GM19452 (cell line): ENCODE measurements around the gene MTMR10.

ENCODE experiments used
- ATAC-seq: cut with Tn5 transposase; IDR thresholded peaks from one replicate; pipeline ENCODE4 v1.9.1; 2021; ENCODE audit not compliant: unreplicated experiment

MTMR10 gene, protein sequence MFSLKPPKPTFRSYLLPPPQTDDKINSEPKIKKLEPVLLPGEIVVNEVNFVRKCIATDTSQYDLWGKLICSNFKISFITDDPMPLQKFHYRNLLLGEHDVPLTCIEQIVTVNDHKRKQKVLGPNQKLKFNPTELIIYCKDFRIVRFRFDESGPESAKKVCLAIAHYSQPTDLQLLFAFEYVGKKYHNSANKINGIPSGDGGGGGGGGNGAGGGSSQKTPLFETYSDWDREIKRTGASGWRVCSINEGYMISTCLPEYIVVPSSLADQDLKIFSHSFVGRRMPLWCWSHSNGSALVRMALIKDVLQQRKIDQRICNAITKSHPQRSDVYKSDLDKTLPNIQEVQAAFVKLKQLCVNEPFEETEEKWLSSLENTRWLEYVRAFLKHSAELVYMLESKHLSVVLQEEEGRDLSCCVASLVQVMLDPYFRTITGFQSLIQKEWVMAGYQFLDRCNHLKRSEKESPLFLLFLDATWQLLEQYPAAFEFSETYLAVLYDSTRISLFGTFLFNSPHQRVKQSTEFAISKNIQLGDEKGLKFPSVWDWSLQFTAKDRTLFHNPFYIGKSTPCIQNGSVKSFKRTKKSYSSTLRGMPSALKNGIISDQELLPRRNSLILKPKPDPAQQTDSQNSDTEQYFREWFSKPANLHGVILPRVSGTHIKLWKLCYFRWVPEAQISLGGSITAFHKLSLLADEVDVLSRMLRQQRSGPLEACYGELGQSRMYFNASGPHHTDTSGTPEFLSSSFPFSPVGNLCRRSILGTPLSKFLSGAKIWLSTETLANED

GRCh38 chr15:30991255-30992235 lies at the start of gene MTMR10:
MTMR10 (minus strand) TSS chr15:30991628; CDS start chr15:30991506, 122 bp downstream.
- peak; percentile 88 for ATAC-seq

DNA sequence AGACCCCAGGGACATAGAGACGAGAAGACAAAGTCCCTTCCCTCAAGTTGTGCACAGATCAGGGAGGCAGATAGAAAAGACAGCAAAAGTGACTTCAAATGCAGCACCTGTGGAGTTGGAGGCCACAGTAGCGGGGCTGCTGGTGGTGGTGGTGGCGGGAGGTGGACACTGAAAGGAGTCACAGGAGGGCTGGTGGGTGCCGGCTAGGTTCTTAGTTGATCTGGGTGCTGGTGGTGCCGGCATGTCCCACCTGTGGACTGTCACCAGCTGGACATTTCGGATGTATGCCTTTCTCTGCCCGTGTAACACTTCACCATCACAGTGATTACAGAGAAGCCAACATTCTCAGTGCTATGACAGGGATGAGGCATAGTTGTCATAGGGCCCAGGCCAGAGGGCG lies 49.2 kb upstream of the MTMR10 start:
- no peak for ATAC-seq

- no peak for ATAC-seq
These were observed 48.5 kb upstream of the MTMR10 start for GRCh38 chr15:31039961-31040360.

DNA sequence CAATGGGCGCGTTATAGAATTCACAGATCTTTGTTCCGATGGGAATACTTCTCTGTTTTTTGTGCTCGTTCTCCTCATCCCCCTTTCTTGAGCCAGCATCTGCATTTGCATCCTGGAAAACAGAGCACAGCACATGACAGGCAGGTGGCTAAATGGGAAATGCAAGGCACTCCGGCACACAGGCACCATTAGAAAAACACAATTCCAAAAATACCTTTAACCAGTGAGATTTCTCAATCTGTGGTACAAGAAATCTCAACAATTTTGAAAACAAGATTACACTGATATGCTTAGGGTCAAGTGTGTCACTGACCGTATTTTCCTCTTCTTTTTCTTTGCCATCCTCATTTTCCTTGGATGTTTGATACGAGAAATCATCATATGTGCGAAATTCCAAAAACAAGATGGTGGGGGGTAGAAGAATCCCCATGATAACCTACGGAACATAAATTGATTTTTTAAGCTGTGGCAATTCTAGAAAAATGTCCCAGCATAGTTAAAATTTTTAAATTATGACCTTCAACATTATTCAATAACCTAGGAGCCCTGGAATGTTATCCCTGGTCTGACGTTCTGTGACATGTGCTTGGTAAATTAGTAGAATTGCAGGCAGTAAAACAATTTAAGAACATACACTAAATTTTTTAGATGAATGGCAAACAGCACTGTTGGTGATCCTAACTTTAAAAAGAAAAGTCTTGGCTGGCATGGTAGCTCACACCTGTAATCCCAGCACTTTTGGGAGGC lies 46.5 kb upstream of the MTMR10 start:
- ATAC-seq, result no peak

DNA sequence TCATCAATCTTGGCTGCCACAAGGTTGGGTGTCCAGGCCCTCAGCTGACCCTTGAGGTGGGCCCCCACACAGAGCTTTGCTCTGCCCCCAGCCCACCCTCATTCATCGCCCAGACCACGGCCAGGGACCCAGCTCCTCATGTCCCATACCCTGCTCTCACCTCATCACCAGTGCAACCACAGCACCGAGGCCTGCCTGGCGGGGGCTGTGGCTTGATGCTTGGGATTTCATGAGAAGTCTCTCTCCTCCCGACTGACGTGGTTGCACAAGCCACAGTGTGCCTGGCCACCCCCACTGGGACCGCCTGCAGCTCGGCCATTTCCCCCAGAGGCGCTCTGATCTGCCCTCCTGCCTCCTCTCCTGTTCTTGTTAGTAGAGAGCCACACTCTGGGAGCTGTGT lies 45.4 kb upstream of the MTMR10 start:
- no peak for ATAC-seq

DNA sequence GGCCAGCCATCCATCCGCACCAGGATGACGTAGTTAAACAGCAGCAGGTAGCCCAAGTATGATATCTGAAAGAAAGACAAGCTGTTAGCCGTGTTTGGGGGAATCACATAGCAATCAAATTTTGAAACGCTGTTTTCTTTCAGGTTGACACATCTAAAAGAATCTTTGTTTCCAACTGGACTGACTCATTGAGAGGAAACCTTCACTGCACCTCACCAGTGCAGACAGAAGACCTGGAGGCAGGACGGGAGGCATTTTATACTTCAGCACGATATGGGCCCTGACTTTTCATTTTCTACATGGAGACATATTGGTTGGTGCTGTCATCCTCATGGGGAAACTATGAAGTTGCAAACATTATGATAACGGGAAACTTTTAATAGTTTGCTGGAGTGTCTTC lies 44.2 kb upstream of the MTMR10 start:
- no peak for ATAC-seq

DNA sequence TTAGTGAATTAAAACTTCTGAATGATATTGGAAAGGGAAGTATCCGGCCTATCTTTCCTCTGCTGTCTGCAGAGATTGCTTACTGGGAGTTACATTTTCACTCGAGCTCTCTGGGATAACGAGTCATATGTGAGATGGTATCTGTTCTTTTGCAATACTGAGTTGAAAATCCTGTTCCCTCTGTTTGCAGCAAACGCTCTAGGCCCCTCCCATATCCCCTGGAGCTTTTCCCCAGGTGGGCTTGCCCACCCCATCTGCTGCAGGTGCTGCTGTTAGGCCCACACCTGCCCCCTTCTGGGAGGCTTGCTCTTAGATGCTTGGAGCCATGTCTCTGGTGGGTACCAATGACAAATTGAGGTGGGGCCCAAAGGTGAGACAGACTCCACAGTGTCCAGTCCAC lies 42.7 kb upstream of the MTMR10 start:
- no peak for ATAC-seq

GRCh38 chr15:31032961-31033371 lies 41.5 kb upstream of the MTMR10 start:
- no peak for ATAC-seq

DNA sequence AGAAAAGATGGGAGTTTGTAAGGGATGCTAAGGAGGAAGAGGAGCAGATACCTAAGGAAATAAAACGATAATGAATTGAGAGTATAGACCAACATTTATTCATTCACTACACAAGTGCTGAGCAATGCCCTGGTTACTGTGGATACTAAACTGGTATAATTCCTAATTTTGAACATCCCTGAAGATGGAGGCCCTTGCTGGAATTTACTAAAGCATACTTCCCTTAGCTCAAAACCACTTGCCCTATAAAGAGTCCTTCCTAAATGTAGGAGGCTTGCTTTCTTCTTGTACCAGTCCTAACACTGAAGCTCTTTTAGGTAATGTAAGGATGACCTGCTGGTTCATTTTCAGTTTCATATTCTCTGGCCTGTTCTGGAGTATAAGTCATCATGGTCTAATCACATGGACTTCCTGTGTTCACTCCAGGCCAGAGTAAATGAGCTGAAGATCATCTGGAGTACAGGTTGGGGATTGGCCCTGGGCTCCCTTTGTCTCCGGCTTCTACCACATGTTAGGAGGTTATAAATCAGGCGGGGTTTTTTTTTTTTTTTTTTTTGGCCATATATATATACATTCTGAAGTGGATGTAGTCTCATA lies 40.1 kb upstream of the MTMR10 start:
- peak; percentile 92 for ATAC-seq

- ATAC-seq, result no peak
These were observed 36.6 kb upstream of the MTMR10 start for GRCh38 chr15:31027910-31028578.

DNA sequence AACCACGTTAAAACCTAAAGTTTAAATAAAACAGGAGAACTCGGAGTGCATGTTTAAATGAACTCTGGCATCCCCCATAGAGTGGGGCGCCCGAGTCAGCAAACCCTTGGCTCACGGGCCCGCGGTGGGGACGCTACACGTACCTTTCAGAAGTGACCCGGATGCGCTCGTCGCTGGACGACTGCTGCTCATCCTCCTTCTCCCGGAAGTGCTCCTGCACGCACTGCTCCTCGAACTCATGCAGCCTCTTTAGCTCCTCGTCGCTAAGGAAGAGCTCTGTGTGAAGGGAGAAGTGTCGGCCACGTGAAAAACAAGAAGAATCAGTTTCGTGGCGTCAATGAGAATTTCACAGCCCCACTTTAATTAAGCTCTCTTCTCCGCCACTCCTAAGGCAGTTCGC lies 34.6 kb upstream of the MTMR10 start:
- no peak for ATAC-seq

- no peak for ATAC-seq
These were observed 33.6 kb upstream of the MTMR10 start for GRCh38 chr15:31024979-31025378.

DNA sequence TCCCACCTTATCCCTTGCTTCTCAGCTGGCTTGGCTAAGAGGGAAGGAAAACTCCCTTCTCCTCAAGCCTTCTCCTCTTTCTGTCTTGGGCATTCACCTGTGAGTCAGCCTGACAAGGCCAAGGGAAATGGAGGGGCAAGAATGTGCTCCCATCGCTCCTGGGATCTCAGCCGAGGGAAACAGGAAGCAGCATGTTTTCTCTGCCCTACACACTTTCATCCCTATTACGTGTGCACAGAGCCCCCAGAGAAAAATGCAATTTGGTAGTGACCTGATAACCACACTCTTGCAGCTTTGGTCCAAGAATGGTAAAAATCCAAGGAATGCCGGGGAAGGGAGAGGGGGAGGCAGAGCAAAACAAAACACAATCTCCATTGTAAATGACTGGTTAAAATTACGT lies 32.9 kb upstream of the MTMR10 start:
- no peak for ATAC-seq

- no peak for ATAC-seq
These were observed 32.4 kb upstream of the MTMR10 start for GRCh38 chr15:31023841-31024240.

- no peak for ATAC-seq
These were observed 29.7 kb upstream of the MTMR10 start for GRCh38 chr15:31021067-31021665.

GRCh38 chr15:31020542-31020941 lies 29.1 kb upstream of the MTMR10 start:
- no peak for ATAC-seq

GRCh38 chr15:31019986-31020385 lies 28.6 kb upstream of the MTMR10 start:
- no peak for ATAC-seq

DNA sequence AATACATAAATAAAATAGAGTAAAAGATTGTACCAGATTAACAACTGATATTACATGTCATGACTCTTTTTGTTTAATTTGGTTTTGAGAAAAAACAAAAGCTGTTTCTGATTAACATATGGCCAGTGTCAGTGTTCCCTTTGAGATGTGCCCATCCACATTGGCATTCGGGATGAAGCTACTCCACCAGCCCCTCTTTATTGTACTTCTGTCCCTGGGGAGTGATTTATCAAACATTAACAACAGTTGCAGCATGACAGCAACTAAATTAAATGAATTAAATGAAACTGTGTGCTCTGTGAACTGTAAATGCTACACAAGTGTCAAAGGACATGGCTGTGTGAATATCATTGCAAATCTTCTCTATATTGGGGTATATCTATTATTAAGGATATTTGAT lies 25.9 kb upstream of the MTMR10 start:
- no peak for ATAC-seq

DNA sequence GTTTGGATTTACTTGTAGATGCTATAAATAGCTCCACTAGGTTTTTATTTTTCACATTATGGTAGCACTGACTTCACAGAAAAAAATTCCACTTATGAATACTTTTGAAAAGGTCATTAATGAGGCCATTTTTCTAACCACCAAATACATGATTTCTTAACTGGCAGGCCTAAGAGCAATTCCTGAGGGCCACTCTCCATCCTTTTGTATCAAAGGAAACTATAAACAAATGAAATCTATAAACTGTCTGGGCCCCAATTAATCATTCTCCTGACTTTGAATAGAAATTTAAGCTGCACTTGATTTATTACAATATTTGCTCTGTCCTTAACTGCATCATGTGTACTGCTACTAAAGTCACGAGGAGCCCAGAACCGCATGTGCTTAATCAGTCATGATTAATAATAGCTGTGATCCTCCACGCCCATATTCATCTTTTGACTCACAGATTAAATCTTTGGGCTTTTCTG lies 25.1 kb upstream of the MTMR10 start:
- no peak for ATAC-seq
